HCEC 1CT (cell line): Measurements from ENCODE around the gene FAM221B.

ENCODE experiments used
- DNase-seq: peaks from one replicate; pipeline ENCODE4 v3.0.0-alpha.2; 2017

FAM221B gene

GRCh38 chr9:35828716-35829083 is at the start of gene FAM221B:
TSS of gene FAM221B (minus strand) at chr9:35828732. CDS start at chr9:35826161, 2,571 bp downstream.
- no peak for DNase-seq

- DNase-seq, result no peak
Measured at GRCh38 chr9:35872505-35872904, 44.0 kb upstream of the FAM221B start.

- no peak for DNase-seq
Measured at GRCh38 chr9:35871545-35871944, 43.0 kb upstream of the FAM221B start.

- DNase-seq, result no peak
Measured at GRCh38 chr9:35870351-35870923, 41.9 kb upstream of the FAM221B start, which contains the start of gene OR13J1. TSS of gene OR13J1 (minus strand) at chr9:35870401. CDS start at chr9:35870401, 0 bp downstream.

- no peak for DNase-seq
Measured at GRCh38 chr9:35869621-35870216, 41.2 kb upstream of the FAM221B start.

- no peak for DNase-seq
Measured at GRCh38 chr9:35868933-35869332, 40.4 kb upstream of the FAM221B start.

GRCh38 chr9:35867538-35867937 is 39.0 kb upstream of the FAM221B start:
- DNase-seq, result no peak

- DNase-seq, result no peak
Measured at GRCh38 chr9:35864695-35865255, 36.2 kb upstream of the FAM221B start.

- DNase-seq, result no peak
Measured at GRCh38 chr9:35863583-35863982, 35.1 kb upstream of the FAM221B start.

GRCh38 chr9:35862328-35862727 is 33.8 kb upstream of the FAM221B start:
- no peak for DNase-seq

- no peak for DNase-seq
Measured at GRCh38 chr9:35861161-35861897, 32.8 kb upstream of the FAM221B start.

- DNase-seq, result no peak
Measured at GRCh38 chr9:35859990-35860339, 31.4 kb upstream of the FAM221B start.

- peak; percentile 28 for DNase-seq
Measured at GRCh38 chr9:35859310-35859989, 30.9 kb upstream of the FAM221B start.

GRCh38 chr9:35858458-35858857 is 29.9 kb upstream of the FAM221B start:
- no peak for DNase-seq

- no peak for DNase-seq
Measured at GRCh38 chr9:35856882-35857281, 28.4 kb upstream of the FAM221B start.

- no peak for DNase-seq
Measured at GRCh38 chr9:35856206-35856605, 27.7 kb upstream of the FAM221B start.

- DNase-seq, result no peak
Measured at GRCh38 chr9:35854091-35854762, 25.7 kb upstream of the FAM221B start.

- DNase-seq, result no peak
Measured at GRCh38 chr9:35852876-35853865, 24.6 kb upstream of the FAM221B start.

- DNase-seq, result no peak
Measured at GRCh38 chr9:35852267-35852815, 23.8 kb upstream of the FAM221B start.

- DNase-seq, result peak; percentile 99
Measured at GRCh38 chr9:35847792-35848572, 19.4 kb upstream of the FAM221B start.
